K562 (cell line): ENCODE data around the gene FAM89B. TPM values are rescaled to one million over a fixed set of nuclear protein-coding genes. Genes with fewer than 3 reads are reported as not detected.

ENCODE experiments used
- BRF2 ChIP-seq: IDR thresholded peaks from 3 replicates; pipeline ENCODE4 v1.6.1; 2011; ENCODE audit warnings: borderline replicate concordance, mild to moderate bottlenecking; ENCODE audit not compliant: insufficient read length, insufficient read depth
- FOXM1 ChIP-seq, 2 experiments: fragments of 450-650 bp in 1 of 2; sonication (generic) in 1 of 2; formaldehyde crosslinking in 1 of 2; IDR thresholded peaks; 2 replicates each; pipeline versions ENCODE4 v1.6.1 to v1.9.0; 2017 to 2022; ENCODE audit warnings: low read depth in 2 of 2, mild to moderate bottlenecking in 2 of 2, missing genetic modification reagents in 1 of 2, moderate library complexity in 1 of 2
- KDM5B ChIP-seq: fragments of 200-600 bp; sonication (generic); IDR thresholded peaks from 2 replicates; pipeline ENCODE4 v1.6.1; 2012; ENCODE audit warnings: low read depth, mild to moderate bottlenecking, moderate library complexity, low read length, control low read depth, inconsistent platforms; ENCODE audit not compliant: insufficient replicate concordance
- KLF13 ChIP-seq: fragments of 450-650 bp; IDR thresholded peaks from 2 replicates; pipeline ENCODE4 v1.6.1; 2016; ENCODE audit warnings: missing genetic modification characterization, low read depth, mild to moderate bottlenecking, missing compliant biosample characterization, moderate library complexity, borderline replicate concordance
- NONO ChIP-seq, 2 experiments: fragments of 200-400 bp in 1 of 2; fragments of 450-650 bp in 1 of 2; formaldehyde crosslinking in 1 of 2; IDR thresholded peaks; 2 replicates each; pipeline ENCODE4 v1.6.1; 2017; ENCODE audit warnings: low read depth in 2 of 2, mild to moderate bottlenecking in 2 of 2, moderate library complexity in 2 of 2, low read length in 1 of 2
- POLR2G ChIP-seq: fragments of 200-400 bp; formaldehyde crosslinking; IDR thresholded peaks from 2 replicates; pipeline ENCODE4 v1.6.1; 2017; ENCODE audit warnings: low read depth, mild to moderate bottlenecking, antibody characterized with exemption, low read length, moderate library complexity
- SMAD4 ChIP-seq: fragments of 250-450 bp; sonication (Bioruptor Pico); conservative IDR thresholded peaks from 2 replicates; pipeline ENCODE4 v1.8.0; 2021; ENCODE audit warnings: inconsistent platforms, mild to moderate bottlenecking, moderate library complexity
- SRSF3 ChIP-seq: fragments of 200-400 bp; formaldehyde crosslinking; IDR thresholded peaks from 2 replicates; pipeline ENCODE4 v1.6.1; 2016; ENCODE audit warnings: mild to moderate bottlenecking, low read length, moderate library complexity; ENCODE audit not compliant: insufficient read depth
- ZNF212 ChIP-seq: fragments of 450-650 bp; formaldehyde crosslinking; IDR thresholded peaks from 2 replicates; pipeline ENCODE4 v1.4.0; 2020; ENCODE audit warnings: mild to moderate bottlenecking
- ZNF707 ChIP-seq: fragments of 250-450 bp; sonication (Bioruptor Pico); conservative IDR thresholded peaks from 2 replicates; pipeline ENCODE4 v1.8.0; 2022; ENCODE audit warnings: inconsistent platforms, mild to moderate bottlenecking, moderate library complexity
- polyA plus RNA-seq, 8 experiments: library from polyadenylated mRNA; depleted of rRNA in 4 of 8; stranded (reverse) in 5 of 8; unstranded in 3 of 8; fragments of >200 nt; fragmentation: Nextera tagmentation in 2 of 8; fragmentation: Illumina TruSeq in 1 of 8; extraction: Ambion mirVana in 2 of 8; extraction: Trizol in 1 of 8; gene quantifications; 2 replicates each; pipeline versions ENCODE4 v1.2.1 to v1.2.3, GENCODE V29; 2011 to 2014; ENCODE audit warnings: inconsistent platforms in 1 of 8, missing spikeins in 1 of 8
- total RNA-seq, 7 experiments: library from RNA; depleted of rRNA in 6 of 7; stranded (reverse); fragments of >200 nt in 6 of 7; fragmentation: Illumina TruSeq in 2 of 7; extraction: Trizol in 2 of 7; gene quantifications; 2 replicates each; pipeline versions ENCODE4 v1.2.1 to v1.2.3, GENCODE V29; 2011 to 2021; ENCODE audit warnings: low replicate concordance in 1 of 7
- TF ChIP-seq, protein P1 (sequence below): fragments of 200-600 bp; sonication (generic); IDR thresholded peaks from one replicate; pipeline ENCODE4 v1.6.1; 2012; ENCODE audit warnings: mild to moderate bottlenecking, low read depth, low read length, inconsistent platforms
- TF ChIP-seq, protein P2 (sequence below): fragments of 450-650 bp; IDR thresholded peaks from 2 replicates; pipeline ENCODE4 v1.6.1; 2016

FAM89B gene
- total and polyA plus RNA-seq, 9 of the 15 experiments (the other 6 are each of a cell fraction or from before 2014, with no cell fraction given) = 0.32 to 27.6 (median 11.9) TPM

DNA sequence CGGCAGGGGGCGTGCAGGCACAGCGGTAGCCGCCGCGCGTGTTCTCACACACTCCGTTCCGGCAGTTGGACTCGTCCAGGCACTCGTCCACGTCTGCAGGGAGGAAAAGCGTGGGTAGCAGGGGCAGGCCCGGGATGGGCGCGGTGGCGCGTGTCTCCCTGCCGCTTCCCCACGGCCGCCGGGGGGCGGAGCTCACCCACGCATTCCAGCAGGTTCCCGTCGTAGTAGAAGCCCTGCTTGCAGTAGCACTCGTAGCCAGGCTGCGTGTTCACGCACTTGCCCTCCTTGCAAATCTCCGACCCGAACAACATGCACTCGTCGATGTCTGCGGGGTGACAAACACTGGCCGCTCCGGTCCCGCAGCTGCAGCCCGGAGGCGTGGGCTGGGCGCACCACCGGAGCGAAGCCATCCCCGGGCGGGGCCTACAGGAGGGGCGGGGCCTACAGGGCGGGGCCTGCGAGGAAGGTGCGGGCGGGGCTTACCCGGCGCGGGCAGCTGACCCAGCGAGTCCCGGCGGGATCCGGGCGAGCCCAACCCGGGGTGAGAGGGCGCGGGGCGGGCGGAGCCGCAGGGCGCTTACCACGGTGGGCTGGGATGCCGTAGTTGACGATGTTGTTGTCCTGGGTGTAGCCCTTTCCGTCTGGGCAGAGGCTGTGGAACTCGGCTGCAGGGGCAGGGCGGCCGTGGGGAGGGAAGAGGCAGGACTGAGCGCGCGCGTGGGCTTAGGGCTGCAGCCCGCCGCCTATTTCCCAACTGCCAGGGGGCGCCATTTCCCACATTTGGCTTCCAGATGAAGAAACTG, 31.8 kb upstream of the FAM89B start (continued):
- TF ChIP-seq FOXM1 (IDR thresholded peaks at IDR 0.05; ENCODE audit: low read depth) (no peak), FOXM1 (CRISPR knock-in tag; IDR thresholded peaks at IDR 0.05; ENCODE audit: low read depth) (no peak), ZNF707 (CRISPR knock-in tag) (no peak), BRF2 (no peak), KDM5B (peak; percentile 60), ZNF212 (no peak), NONO (IDR thresholded peaks at IDR 0.05; ENCODE audit: low read depth in 2 of 2, low read length in 1 of 2) (no peak), SRSF3 (no peak), KLF13 (tag) (peak; percentile 79; the same call in 1 of the 2 replicates), SMAD4 (CRISPR knock-in tag) (peak; percentile 84), POLR2G (peak; percentile 88)
- TF ChIP-seq, protein P1, sequence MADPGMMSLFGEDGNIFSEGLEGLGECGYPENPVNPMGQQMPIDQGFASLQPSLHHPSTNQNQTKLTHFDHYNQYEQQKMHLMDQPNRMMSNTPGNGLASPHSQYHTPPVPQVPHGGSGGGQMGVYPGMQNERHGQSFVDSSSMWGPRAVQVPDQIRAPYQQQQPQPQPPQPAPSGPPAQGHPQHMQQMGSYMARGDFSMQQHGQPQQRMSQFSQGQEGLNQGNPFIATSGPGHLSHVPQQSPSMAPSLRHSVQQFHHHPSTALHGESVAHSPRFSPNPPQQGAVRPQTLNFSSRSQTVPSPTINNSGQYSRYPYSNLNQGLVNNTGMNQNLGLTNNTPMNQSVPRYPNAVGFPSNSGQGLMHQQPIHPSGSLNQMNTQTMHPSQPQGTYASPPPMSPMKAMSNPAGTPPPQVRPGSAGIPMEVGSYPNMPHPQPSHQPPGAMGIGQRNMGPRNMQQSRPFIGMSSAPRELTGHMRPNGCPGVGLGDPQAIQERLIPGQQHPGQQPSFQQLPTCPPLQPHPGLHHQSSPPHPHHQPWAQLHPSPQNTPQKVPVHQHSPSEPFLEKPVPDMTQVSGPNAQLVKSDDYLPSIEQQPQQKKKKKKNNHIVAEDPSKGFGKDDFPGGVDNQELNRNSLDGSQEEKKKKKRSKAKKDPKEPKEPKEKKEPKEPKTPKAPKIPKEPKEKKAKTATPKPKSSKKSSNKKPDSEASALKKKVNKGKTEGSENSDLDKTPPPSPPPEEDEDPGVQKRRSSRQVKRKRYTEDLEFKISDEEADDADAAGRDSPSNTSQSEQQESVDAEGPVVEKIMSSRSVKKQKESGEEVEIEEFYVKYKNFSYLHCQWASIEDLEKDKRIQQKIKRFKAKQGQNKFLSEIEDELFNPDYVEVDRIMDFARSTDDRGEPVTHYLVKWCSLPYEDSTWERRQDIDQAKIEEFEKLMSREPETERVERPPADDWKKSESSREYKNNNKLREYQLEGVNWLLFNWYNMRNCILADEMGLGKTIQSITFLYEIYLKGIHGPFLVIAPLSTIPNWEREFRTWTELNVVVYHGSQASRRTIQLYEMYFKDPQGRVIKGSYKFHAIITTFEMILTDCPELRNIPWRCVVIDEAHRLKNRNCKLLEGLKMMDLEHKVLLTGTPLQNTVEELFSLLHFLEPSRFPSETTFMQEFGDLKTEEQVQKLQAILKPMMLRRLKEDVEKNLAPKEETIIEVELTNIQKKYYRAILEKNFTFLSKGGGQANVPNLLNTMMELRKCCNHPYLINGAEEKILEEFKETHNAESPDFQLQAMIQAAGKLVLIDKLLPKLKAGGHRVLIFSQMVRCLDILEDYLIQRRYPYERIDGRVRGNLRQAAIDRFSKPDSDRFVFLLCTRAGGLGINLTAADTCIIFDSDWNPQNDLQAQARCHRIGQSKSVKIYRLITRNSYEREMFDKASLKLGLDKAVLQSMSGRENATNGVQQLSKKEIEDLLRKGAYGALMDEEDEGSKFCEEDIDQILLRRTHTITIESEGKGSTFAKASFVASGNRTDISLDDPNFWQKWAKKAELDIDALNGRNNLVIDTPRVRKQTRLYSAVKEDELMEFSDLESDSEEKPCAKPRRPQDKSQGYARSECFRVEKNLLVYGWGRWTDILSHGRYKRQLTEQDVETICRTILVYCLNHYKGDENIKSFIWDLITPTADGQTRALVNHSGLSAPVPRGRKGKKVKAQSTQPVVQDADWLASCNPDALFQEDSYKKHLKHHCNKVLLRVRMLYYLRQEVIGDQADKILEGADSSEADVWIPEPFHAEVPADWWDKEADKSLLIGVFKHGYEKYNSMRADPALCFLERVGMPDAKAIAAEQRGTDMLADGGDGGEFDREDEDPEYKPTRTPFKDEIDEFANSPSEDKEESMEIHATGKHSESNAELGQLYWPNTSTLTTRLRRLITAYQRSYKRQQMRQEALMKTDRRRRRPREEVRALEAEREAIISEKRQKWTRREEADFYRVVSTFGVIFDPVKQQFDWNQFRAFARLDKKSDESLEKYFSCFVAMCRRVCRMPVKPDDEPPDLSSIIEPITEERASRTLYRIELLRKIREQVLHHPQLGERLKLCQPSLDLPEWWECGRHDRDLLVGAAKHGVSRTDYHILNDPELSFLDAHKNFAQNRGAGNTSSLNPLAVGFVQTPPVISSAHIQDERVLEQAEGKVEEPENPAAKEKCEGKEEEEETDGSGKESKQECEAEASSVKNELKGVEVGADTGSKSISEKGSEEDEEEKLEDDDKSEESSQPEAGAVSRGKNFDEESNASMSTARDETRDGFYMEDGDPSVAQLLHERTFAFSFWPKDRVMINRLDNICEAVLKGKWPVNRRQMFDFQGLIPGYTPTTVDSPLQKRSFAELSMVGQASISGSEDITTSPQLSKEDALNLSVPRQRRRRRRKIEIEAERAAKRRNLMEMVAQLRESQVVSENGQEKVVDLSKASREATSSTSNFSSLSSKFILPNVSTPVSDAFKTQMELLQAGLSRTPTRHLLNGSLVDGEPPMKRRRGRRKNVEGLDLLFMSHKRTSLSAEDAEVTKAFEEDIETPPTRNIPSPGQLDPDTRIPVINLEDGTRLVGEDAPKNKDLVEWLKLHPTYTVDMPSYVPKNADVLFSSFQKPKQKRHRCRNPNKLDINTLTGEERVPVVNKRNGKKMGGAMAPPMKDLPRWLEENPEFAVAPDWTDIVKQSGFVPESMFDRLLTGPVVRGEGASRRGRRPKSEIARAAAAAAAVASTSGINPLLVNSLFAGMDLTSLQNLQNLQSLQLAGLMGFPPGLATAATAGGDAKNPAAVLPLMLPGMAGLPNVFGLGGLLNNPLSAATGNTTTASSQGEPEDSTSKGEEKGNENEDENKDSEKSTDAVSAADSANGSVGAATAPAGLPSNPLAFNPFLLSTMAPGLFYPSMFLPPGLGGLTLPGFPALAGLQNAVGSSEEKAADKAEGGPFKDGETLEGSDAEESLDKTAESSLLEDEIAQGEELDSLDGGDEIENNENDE = no peak
- TF ChIP-seq, protein P2, sequence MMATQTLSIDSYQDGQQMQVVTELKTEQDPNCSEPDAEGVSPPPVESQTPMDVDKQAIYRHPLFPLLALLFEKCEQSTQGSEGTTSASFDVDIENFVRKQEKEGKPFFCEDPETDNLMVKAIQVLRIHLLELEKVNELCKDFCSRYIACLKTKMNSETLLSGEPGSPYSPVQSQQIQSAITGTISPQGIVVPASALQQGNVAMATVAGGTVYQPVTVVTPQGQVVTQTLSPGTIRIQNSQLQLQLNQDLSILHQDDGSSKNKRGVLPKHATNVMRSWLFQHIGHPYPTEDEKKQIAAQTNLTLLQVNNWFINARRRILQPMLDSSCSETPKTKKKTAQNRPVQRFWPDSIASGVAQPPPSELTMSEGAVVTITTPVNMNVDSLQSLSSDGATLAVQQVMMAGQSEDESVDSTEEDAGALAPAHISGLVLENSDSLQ = no peak
